HTERT RPE-1 (cell line): Measurements from ENCODE around the gene KRT78.

ENCODE experiments used
- in situ Hi-C: fragments of 300-500 bp; cut with MboI; formaldehyde crosslinking; loops from 4 replicates; pipeline ENCODE4 v1.14.3; 2020; ENCODE audit warnings: low sequenced_read_pairs

The KRT78 gene

GRCh38 chr12:52824741-52825410 is 23.9 kb downstream of the KRT78 start:
- in situ Hi-C loops: no loop called here

DNA sequence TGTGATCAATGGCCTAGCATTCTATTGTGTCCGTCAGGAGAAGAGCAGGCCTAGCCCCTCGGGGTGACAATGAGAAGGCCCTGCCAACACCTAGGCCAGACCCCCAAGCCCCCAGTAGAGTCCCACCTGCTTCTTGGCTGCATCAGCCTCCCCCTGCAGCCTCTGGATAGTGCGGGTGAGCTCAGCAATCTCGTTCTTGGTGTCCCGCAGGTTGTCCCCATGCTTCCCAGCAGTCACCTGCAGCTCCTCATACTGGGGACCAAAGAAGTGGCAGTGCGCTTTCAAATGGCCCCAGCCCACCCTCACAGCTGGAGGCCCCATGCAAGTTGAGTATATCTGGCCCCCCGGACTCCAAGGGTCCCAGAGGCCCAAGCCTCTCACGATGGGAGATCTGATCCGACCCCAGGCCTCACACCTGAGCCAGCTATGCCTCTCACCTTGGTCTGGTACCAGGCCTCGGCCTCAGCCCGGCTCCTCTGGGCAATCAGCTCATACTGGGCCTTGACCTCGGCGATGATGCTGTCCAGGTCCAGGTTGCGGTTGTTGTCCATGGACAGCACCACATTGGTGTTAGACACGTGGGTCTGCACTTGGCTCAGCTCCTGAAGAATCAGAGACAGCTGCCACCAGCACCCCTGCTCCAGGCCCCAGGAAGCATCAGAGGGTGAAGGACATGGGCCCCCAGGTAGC is 24.9 kb downstream of the KRT78 start:
- in situ Hi-C loops: no loop called here

DNA sequence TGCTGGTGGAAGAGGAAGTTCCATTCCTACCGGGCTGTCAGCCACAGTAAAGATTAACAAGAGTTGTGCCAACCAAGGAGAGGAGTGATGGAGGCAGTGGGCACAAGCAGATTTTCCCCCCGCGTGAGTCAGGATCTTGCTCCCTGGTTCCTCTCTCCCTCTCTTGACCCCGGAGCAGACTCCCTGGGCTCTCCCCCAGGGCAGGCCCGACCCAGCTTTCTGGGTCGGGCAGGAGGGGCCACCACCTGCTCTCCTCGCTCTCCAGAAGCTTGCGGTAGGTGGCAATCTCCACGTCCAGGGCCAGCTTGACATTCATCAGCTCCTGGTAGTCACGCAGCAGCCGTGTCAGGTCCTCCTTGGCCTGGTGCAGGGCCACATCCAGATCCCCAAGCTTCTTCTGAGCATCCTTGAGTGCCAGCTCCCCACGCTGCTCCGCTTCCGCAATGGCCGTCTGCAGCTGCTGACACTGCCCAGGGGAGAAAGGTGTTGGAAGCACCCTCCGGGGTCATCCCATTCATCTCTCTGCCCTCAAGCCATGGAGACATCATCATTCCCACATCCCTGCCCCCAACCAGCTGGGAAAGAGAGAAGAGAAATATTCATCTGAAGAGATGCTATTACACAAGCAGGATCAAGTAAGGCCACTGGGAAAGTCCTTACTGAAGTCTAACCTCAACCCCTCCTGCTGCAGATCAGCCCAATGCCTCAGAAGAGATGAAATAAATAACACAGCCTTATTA is 25.9 kb downstream of the KRT78 start:
- in situ Hi-C loops: no loop called here

GRCh38 chr12:52821826-52822660 is 26.8 kb downstream of the KRT78 start:
- in situ Hi-C loops: no loop called here

DNA sequence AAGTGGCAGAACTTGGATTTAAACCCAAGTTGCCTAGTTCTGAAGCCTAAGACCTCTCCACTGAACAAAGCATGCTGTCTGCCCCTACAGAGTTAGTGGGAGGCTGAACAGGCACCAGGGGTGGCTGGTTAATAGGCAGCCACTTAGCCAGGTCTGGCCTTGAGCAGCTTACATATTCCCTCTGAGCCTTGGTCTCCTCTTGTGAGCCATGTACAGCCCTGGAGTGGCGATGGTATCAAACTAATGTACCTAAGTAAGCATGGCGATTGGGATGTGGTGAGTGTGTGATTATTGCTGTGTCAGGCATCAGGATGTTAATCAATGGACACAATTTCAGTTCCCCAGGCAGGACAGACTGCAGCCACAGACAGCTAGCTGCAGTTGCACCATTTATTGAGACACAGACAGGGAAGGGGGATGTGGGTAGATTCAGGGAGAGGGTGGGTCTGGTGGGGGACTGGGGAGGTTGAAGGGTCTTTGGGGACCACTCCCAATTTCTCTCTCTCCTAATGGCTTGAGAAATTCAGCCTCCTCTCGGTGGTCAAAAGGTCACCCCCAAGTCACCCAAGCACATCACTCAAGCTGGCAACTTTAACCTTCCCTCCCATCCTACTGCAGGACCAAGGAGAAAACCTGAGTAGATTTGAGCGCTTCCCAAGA is 27.6 kb downstream of the KRT78 start:
- in situ Hi-C loops: no loop called here

DNA sequence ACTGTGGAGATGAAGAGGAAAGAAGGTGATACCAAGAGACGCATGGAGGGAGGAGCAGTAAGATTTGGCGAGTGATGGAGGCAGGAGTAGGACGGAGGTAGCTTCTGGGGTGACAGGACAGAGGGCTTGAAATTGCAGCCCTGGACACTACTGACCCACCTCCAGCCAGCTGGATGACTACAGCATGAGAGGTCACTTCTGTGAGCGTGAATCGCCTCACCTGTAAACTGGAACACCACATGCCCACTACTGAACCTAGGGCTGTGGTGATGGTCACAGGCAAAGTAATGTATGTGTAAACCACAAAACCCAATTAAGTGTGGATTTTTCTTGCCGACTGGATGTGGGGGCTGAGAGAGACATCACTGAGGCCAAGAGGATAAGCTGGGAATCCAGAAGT is 28.3 kb downstream of the KRT78 start:
- in situ Hi-C loops: no loop called here

DNA sequence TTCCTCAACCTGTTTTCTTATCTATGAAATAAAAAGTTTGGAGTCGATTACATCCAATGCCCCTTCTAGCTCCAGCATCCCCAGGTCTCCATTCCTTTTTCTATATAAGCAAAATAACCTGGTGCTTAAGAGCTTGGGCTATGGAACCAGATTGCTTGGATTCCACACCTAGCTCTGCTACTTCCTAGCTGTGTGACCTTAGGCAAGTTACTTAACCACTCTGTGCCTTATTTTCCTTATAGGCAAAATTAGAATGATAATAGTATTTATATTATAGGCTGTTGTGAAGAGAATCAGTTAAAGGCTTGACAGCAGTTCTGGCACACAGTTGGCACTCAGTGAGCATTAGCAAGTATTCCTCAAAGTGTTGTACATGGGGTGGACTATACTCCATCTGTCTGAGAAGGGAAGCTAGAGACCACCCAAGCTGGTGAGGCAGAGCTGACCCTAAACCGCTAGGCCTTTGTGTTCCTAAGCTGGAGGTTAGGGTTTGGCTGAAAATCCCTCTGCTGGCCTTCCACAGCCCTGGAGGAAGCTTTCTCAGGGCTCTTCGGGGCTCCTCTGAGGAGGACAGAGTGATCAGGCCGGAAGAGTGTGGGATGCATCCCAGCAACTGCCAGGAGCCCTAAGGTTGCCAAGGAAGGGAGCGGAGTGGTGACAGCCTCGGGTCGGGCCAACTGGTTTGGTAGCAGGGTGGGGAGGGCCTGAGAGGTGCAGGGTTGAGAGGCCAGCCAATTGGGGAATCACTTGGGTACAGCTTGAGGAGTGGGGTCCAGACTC is 28.9 kb downstream of the KRT78 start:
- in situ Hi-C loops: no loop called here

GRCh38 chr12:52818887-52819420 is 29.8 kb downstream of the KRT78 start:
- in situ Hi-C loops: no loop called here

- in situ Hi-C loops: no loop called here
Observed at GRCh38 chr12:52818388-52818787, 30.4 kb downstream of the KRT78 start.

- in situ Hi-C loops: no loop called here
Observed at GRCh38 chr12:52817699-52818238, 31.0 kb downstream of the KRT78 start.

GRCh38 chr12:52817003-52817698 is 31.6 kb downstream of the KRT78 start:
- in situ Hi-C loops: no loop called here

DNA sequence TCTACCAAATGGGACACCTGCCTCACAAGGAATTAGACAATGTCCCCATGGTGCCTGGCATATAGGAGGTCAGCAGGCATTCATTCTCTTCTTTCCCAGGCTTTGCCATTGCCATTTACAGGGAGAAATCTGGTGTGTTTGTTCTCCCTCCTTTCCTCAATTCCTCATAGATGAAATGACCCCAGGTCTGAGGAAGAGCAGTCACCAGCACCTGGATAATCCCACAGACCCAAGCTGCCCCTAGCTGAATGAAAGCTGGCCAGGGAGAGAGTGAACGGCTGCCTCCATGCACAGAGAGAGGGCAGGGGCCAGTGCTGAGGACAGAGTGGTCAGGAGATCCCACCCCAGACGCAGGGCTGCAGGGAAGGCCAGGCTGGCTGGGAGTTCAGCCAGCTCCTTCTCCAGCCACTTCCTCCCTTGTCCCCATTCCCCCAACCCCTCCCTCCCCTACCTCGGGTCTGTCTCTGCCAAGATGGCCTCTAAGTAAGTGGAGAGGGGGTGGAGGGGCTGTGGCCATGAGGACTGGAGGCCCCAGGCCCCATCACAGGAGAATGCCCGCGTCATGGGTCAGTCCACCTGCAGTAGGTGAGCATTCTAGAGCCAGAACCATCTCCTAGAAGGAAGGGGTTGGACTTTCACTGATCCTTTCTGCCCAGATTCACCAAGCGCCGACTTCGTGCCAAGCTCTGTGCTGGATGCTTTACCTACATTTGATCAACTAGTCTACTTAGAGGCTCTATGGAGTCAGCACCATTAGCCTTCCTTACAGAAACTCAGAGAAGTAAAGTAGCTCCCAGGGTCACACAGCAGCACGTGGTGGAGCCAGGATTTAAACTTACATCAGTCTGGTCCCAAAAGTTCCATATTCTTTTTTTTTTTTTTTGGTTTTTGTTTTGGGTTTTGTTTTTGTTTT is 32.9 kb downstream of the KRT78 start:
- in situ Hi-C loops: no loop called here

- in situ Hi-C loops: no loop called here
Observed at GRCh38 chr12:52815161-52815560, 33.6 kb downstream of the KRT78 start.

DNA sequence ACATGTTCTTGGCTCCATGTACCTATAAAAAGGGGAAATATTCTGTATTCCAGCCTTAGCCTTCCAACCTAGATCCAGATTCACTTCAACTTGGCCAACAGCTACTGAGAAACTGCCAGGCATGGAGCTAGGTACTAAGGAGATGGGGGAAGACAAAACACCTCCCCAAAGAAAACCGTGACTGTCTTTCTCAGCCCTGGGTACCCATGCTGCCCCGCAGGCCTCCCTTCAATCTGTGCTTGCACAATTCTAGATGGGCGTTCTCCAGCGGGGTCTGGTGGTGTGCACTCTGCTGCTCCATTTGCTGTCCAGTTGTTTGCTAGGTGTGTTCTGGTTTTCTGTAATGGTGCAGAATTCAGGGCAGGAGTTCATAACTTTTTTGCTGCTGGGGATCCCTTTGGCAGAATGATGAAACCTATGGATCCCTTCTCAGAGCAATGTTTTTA is 34.1 kb downstream of the KRT78 start:
- in situ Hi-C loops: no loop called here

DNA sequence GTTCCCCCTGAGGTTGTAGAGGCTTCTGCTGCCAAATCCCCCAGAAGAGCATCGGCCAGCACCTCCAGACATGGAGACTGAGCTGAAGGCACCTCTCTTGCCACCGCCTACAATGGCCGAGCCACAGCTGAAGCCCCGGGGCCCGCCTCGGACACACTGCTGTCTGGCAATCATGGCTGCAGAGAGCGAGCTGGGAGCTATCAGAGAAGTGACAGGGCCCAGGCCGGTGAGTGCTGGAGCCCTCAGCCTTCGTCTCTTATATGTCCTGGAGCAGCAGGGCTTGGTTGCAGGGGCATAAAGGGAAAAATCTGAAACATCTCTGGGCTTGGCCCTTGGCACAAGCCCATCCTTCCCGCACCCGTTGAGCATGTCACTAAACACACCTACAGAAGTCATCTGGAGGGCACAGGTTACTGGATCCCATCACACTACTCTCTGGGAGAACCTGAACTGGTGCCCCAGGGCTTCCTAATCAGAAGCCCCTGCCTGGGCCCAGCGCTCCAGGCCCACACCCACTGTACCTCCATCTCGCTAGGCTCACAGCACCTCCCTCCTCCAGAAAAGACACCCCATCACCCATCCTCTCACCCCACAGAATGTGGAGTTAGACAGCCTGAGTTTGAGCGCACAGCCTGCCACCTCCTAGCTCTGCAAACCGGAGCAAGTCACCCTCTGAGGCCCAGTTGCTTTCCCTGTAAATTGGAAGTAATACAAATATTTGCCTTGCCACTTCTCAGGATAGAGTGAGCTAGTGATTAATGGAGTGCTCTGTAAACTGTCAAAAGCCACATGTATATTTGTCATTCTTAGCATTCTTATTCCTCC is 34.7 kb downstream of the KRT78 start, which contains the start of gene KRT4:
Gene KRT4 (minus strand): TSS at position 232 of the 825 bp plus-strand sequence. CDS start 58 bp downstream, at position 174.
- in situ Hi-C loops: no loop called here

DNA sequence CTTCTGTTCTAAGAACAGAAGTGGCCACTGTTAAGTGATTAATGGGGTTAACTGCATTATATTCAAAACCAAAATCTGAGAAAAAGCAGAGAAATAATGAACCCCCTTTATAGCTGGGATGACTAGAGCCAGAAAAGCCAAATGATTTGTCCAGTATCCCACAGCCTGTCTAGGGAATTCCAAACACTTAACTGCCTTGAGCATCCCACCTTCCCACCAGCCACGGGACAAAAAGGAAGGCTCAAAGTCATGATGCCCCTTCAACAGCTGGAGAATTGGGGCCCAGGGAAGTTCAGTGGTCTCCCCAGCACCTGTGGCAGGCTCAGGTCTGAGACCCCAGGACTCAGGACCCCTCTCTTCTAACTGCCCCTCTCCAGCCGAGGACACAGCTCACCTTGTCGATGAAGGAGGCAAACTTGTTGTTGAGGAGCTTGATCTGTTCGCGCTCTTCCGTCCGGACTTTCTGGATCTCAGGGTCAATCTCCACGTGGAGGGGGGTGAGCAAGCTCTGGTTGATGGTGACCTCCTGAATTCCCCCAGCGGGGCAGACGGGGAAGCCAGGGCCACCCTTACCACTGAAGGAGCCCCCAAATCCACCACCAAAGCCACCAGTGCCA is 35.5 kb downstream of the KRT78 start:
- in situ Hi-C loops: no loop called here
